GM12878 (cell line): Measurements from ENCODE around the gene MT1B. TPM values are rescaled to one million over a fixed set of nuclear protein-coding genes. Genes with fewer than 3 reads are reported as not detected.

Experiments used
- BMI1 ChIP-seq: fragments of 450-650 bp; IDR thresholded peaks from 2 replicates; pipeline ENCODE4 v1.6.1; 2016; ENCODE audit warnings: mild to moderate bottlenecking, moderate library complexity, borderline replicate concordance
- CBFB ChIP-seq: IDR thresholded peaks from 2 replicates; pipeline ENCODE4 v1.6.1; 2016; ENCODE audit warnings: antibody characterized with exemption, low read depth
- CBX3 ChIP-seq: fragments of 200-600 bp; sonication (generic); IDR thresholded peaks from 2 replicates; pipeline ENCODE4 v1.6.1; 2016; ENCODE audit warnings: low read depth, borderline replicate concordance
- CHD2 ChIP-seq: IDR thresholded peaks from 2 replicates; pipeline ENCODE4 v1.6.1; 2011; ENCODE audit warnings: low read depth, low read length, improper control_type of control experiment, borderline replicate concordance
- CREB1 ChIP-seq: IDR thresholded peaks from 2 replicates; pipeline ENCODE4 v1.6.1; 2012; ENCODE audit warnings: low read depth, mild to moderate bottlenecking, inconsistent platforms
- EED ChIP-seq: sonication (generic); IDR thresholded peaks from 2 replicates; pipeline ENCODE4 v1.6.1; 2016; ENCODE audit warnings: antibody characterized with exemption, low read depth
- EGR1 ChIP-seq, 2 experiments: IDR thresholded peaks; 1 replicate in 1 of 2; 2 replicates in 1 of 2; pipeline ENCODE4 v1.6.1; 2011 to 2012; ENCODE audit warnings: low read depth in 2 of 2, low read length in 2 of 2, borderline replicate concordance in 1 of 2, mild to moderate bottlenecking in 1 of 2, moderate library complexity in 1 of 2
- EP300 ChIP-seq, 2 experiments: fragments of 150-350 bp in 1 of 2; IDR thresholded peaks; 2 replicates each; pipeline ENCODE4 v1.6.1; 2011 to 2012; ENCODE audit warnings: low read depth in 2 of 2, low read length in 2 of 2, borderline replicate concordance in 1 of 2, improper control_type of control experiment in 1 of 2, inconsistent platforms in 1 of 2; ENCODE audit not compliant: control insufficient read depth in 1 of 2
- IKZF1 ChIP-seq: fragments of 450-650 bp; conservative IDR thresholded peaks from 2 replicates; pipeline ENCODE4 v1.6.1; 2017; ENCODE audit warnings: antibody characterized with exemption, mild to moderate bottlenecking
- IKZF2 ChIP-seq, 2 experiments: fragments of 450-650 bp; IDR thresholded peaks; 2 replicates each; pipeline ENCODE4 v1.6.1; 2017; ENCODE audit warnings: mild to moderate bottlenecking in 2 of 2, moderate library complexity in 2 of 2
- IRF3 ChIP-seq: fragments of 450-650 bp; IDR thresholded peaks from 2 replicates; pipeline ENCODE4 v1.6.1; 2014; ENCODE audit warnings: mild to moderate bottlenecking
- JUND ChIP-seq: IDR thresholded peaks from 2 replicates; pipeline ENCODE4 v1.6.1; 2012; ENCODE audit warnings: low read depth, mild to moderate bottlenecking, low read length, improper control_type of control experiment, moderate library complexity
- MEF2B ChIP-seq: fragments of 450-650 bp; IDR thresholded peaks from 2 replicates; pipeline ENCODE4 v1.6.1; 2018; ENCODE audit warnings: mild to moderate bottlenecking, moderate library complexity; ENCODE audit not compliant: partially characterized antibody, poor library complexity, severe bottlenecking
- NFXL1 ChIP-seq: fragments of 450-650 bp; IDR thresholded peaks from 2 replicates; pipeline ENCODE4 v1.6.1; 2017; ENCODE audit warnings: antibody characterized with exemption, mild to moderate bottlenecking, borderline replicate concordance
- NFYB ChIP-seq: IDR thresholded peaks from 2 replicates; pipeline ENCODE4 v1.6.1; 2011; ENCODE audit warnings: low read depth, mild to moderate bottlenecking, low read length, improper control_type of control experiment, moderate library complexity; ENCODE audit not compliant: insufficient read depth
- PAX8 ChIP-seq: fragments of 450-650 bp; IDR thresholded peaks from 2 replicates; pipeline ENCODE4 v1.6.1; 2017; ENCODE audit warnings: mild to moderate bottlenecking, moderate library complexity
- RB1 ChIP-seq: fragments of 450-650 bp; formaldehyde crosslinking; IDR thresholded peaks from 2 replicates; pipeline ENCODE4 v1.6.1; 2017; ENCODE audit warnings: mild to moderate bottlenecking, borderline replicate concordance
- RELB ChIP-seq: fragments of 450-650 bp; IDR thresholded peaks from 2 replicates; pipeline ENCODE4 v1.6.1; 2017; ENCODE audit warnings: low read depth, mild to moderate bottlenecking, moderate library complexity
- SPI1 ChIP-seq: IDR thresholded peaks from 2 replicates; pipeline ENCODE4 v1.6.1; 2011; ENCODE audit warnings: low read depth, mild to moderate bottlenecking, low read length, moderate library complexity, borderline replicate concordance; ENCODE audit not compliant: insufficient read depth
- STAT3 ChIP-seq: IDR thresholded peaks from 2 replicates; pipeline ENCODE4 v1.6.1; 2011; ENCODE audit warnings: low read depth, low read length, improper control_type of control experiment
- ZBED1 ChIP-seq: IDR thresholded peaks from 2 replicates; pipeline ENCODE4 v1.6.1; 2016; ENCODE audit warnings: borderline replicate concordance
- polyA plus RNA-seq, 11 experiments: library from polyadenylated mRNA; depleted of rRNA in 4 of 11; unstranded in 6 of 11; stranded (reverse) in 5 of 11; fragments of >200 nt; fragmentation: Nextera tagmentation in 4 of 11; fragmentation: Illumina TruSeq in 1 of 11; extraction: Ambion mirVana in 4 of 11; extraction: Trizol in 1 of 11; gene quantifications; 1 replicate in 1 of 11; 2 replicates in 10 of 11; pipeline versions ENCODE4 v1.2.1 to v1.2.3, GENCODE V29; 2011 to 2016; ENCODE audit warnings: inconsistent platforms in 2 of 11, missing spikeins in 2 of 11, low read depth in 1 of 11
- total RNA-seq, 4 experiments: library from RNA; depleted of rRNA in 3 of 4; stranded (reverse); fragments of >200 nt in 3 of 4; fragmentation: Illumina TruSeq in 1 of 4; extraction: Trizol in 1 of 4; gene quantifications; 2 replicates each; pipeline versions ENCODE4 v1.2.1 to v1.2.3, GENCODE V29; 2013 to 2021
- TF ChIP-seq, protein P1 (sequence below): IDR thresholded peaks from 2 replicates; pipeline ENCODE4 v1.6.1; 2011; ENCODE audit warnings: borderline replicate concordance, low read depth, mild to moderate bottlenecking, moderate library complexity, low read length; ENCODE audit not compliant: insufficient read depth, poor library complexity, severe bottlenecking

MT1B gene
- total and polyA plus RNA-seq, 10 of the 15 experiments (the other 5 are each of a cell fraction or from before 2014, with no cell fraction given): not detected

DNA sequence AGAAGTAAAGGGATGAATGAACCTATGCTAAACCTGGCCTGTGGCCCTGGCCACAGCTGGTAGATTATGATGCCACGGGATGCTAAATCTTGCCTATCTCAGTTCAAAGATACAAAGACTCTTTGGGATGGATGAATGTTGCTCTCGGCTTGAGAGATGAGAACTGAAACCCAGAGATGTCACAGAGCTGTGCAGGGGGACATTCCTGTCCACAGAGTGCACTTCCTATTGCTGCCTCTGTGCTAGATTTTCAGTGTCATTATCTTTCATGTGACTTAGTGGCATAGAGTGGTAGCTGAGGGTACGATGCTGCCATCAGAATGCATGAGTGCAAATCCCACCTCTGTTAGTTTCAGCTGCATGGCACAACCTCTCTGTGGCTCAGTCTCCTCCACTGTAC, 21.6 kb upstream of the MT1B start (continued):
- TF ChIP-seq, protein P1, sequence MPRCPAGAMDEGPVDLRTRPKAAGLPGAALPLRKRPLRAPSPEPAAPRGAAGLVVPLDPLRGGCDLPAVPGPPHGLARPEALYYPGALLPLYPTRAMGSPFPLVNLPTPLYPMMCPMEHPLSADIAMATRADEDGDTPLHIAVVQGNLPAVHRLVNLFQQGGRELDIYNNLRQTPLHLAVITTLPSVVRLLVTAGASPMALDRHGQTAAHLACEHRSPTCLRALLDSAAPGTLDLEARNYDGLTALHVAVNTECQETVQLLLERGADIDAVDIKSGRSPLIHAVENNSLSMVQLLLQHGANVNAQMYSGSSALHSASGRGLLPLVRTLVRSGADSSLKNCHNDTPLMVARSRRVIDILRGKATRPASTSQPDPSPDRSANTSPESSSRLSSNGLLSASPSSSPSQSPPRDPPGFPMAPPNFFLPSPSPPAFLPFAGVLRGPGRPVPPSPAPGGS: no peak
- TF ChIP-seq CBX3 (no peak), BMI1 (no peak), STAT3 (no peak), SPI1 (peak; percentile 90), NFYB (no peak), EP300 (IDR thresholded peaks at IDR 0.05; ENCODE audit: borderline replicate concordance in 1 of 2, control insufficient read depth in 1 of 2, low read depth in 2 of 2, low read length in 2 of 2) (no peak; a peak in 1 of 4 replicates), EED (0 out of 2 replicates have a peak, but pooled peaks have one; percentile 27), CBFB (no peak), NFXL1 (no peak), IKZF1 (no peak; the same call in 1 of the 2 replicates), PAX8 (no peak), CREB1 (0 out of 2 replicates have a peak, but pooled peaks have one; percentile 23), JUND (no peak), IKZF2 (IDR thresholded peaks at IDR 0.05) (peak in 1 of 2 experiments; percentile 16; a peak in 2 of 4 replicates), EGR1 (IDR thresholded peaks at IDR 0.05; ENCODE audit: borderline replicate concordance in 1 of 2, low read depth in 2 of 2, low read length in 2 of 2) (no peak), RB1 (0 out of 2 replicates have a peak, but pooled peaks have one; percentile 34), ZBED1 (no peak), CHD2 (no peak), IRF3 (no peak), MEF2B (peak; percentile 14), RELB (peak; percentile 65)
- TF ChIP-seq, all 136 proteins: peak for 12
